HG02571 (cell line): ENCODE measurements around the gene GRIK2.
"Not testable (repeated sequence)": the region's sequence is repeated elsewhere in the genome, so short reads cannot be mapped to it uniquely, and the experiment has no call there.

Experiments
- ATAC-seq: cut with Tn5 transposase; IDR thresholded peaks from one replicate; pipeline ENCODE4 v1.9.1; 2021; ENCODE audit warnings: mild to moderate bottlenecking, moderate library complexity; ENCODE audit not compliant: unreplicated experiment

Gene GRIK2

GRCh38 chr6:101393251-101393828 is at the start of gene GRIK2:
TSS of gene GRIK2 (plus strand) at chr6:101393708.
- no peak for ATAC-seq

GRCh38 chr6:101344885-101345284 is 48.6 kb upstream of the GRIK2 start:
- no peak for ATAC-seq

GRCh38 chr6:101348816-101349215 is 44.7 kb upstream of the GRIK2 start:
- no peak for ATAC-seq

- not testable (repeated sequence) for ATAC-seq
These were observed 42.9 kb upstream of the GRIK2 start for GRCh38 chr6:101350631-101351030.

GRCh38 chr6:101351173-101351572 is 42.3 kb upstream of the GRIK2 start:
- ATAC-seq, result no peak

- no peak for ATAC-seq
These were observed 41.2 kb upstream of the GRIK2 start for GRCh38 chr6:101352316-101352715.

GRCh38 chr6:101365181-101365580 is 28.3 kb upstream of the GRIK2 start:
- ATAC-seq, result no peak

- no peak for ATAC-seq
These were observed 13.6 kb upstream of the GRIK2 start for GRCh38 chr6:101379926-101380325.

GRCh38 chr6:101380897-101381630 is 12.4 kb upstream of the GRIK2 start:
- no peak for ATAC-seq

- ATAC-seq, result not testable (repeated sequence)
These were observed 9.8 kb upstream of the GRIK2 start for GRCh38 chr6:101383747-101384146.

GRCh38 chr6:101386982-101387381 is 6.5 kb upstream of the GRIK2 start:
- no peak for ATAC-seq

GRCh38 chr6:101391772-101392585 is 1.5 kb upstream of the GRIK2 start:
- no peak for ATAC-seq

- ATAC-seq, result no peak
These were observed 800 bp upstream of the GRIK2 start for GRCh38 chr6:101392586-101393230.

GRCh38 chr6:101393829-101394251 is 332 bp downstream of the GRIK2 start:
- ATAC-seq, result no peak

GRCh38 chr6:101394936-101395335 is 1.4 kb downstream of the GRIK2 start:
- no peak for ATAC-seq

- no peak for ATAC-seq
These were observed 1.8 kb downstream of the GRIK2 start for GRCh38 chr6:101395345-101395744.

- ATAC-seq, result no peak
These were observed 3.2 kb downstream of the GRIK2 start for GRCh38 chr6:101396548-101397173.

- ATAC-seq, result no peak
These were observed 3.7 kb downstream of the GRIK2 start for GRCh38 chr6:101397199-101397598.

GRCh38 chr6:101398716-101399615 is 5.5 kb downstream of the GRIK2 start:
- ATAC-seq, result no peak
